Measurements from ENCODE around the gene SEPTIN12. TPM values are rescaled to one million over a fixed set of nuclear protein-coding genes. Genes with fewer than 3 reads are reported as not detected.
A peak's percentile ranks its signal among the peaks of the same experiment; 100 is the strongest.

SEPTIN12 gene
- polyA plus RNA-seq, 3 donors = not detected

GRCh38 chr16:4733747-4734062 lies 54.4 kb downstream of the SEPTIN12 start:
- H2AFZ ChIP-seq (ENCODE audit: insufficient read depth, low read depth, low read length, poor library complexity, severe bottlenecking) = peak overlapping the region; percentile 97
- Mint-ChIP-seq H3K4me3 (peak overlapping the region; percentile 87 to 99), H3K9me3 (no peaks in the 10 kb centered on the region), H3K27ac (peak overlapping the region in 1 of 7 donors; percentile 58), H3K4me1 (peaks cover 14% of the 10 kb centered on the region), H3K36me3 (peaks cover 12 to 18% of the 10 kb centered on the region in 2 donors), H3K27me3 (ENCODE audit: low read depth in 3 of 3) (peaks cover 0 to 2% (median 0%) of the 10 kb centered on the region in 3 donors)
- H3K27ac ChIP-seq (ENCODE audit: low read depth in 1 of 2, low read length in 2 of 2) = peak overlapping the region in 1 of 2 donors; percentile 50
- TF ChIP-seq CTCF (IDR thresholded peaks at IDR 0.05) = no peak
- 0% methylated on average over 17 of the region's 19 CpGs for WGBS (ENCODE audit: insufficient coverage)
- peaks cover 16 to 20% of the 10 kb centered on the region in 2 donors for H3K4me1 ChIP-seq (ENCODE audit: control insufficient read depth in 1 of 2, insufficient read depth in 2 of 2, low read length in 2 of 2)
- peak overlapping the region; percentile 60 for H3K9ac ChIP-seq (ENCODE audit: insufficient read depth, low read length, poor library complexity, severe bottlenecking)
- peak overlapping the region; percentile 99 for H3K4me2 ChIP-seq (replicated peaks; ENCODE audit: extremely low read depth, low read length, poor library complexity, severe bottlenecking)
- H3K9me3 ChIP-seq (replicated peaks in 1 of 2; ENCODE audit: control insufficient read depth in 1 of 2, insufficient read depth in 1 of 2, low read length in 2 of 2) = no peaks in the 10 kb centered on the region
- H4K20me1 ChIP-seq (ENCODE audit: insufficient read depth, low read length) = no peaks in the 10 kb centered on the region
- H3K4me3 ChIP-seq (replicated peaks in 1 of 3; ENCODE audit: low read depth in 2 of 3, low read length in 3 of 3) = peak overlapping the region; percentile 61 to 100 (median 89)
- H3K79me2 ChIP-seq (ENCODE audit: insufficient read depth, low read length) = peaks cover 10% of the 10 kb centered on the region
- no peaks in the 10 kb centered on the region for H3K27me3 ChIP-seq (ENCODE audit: control insufficient read depth in 2 of 2, insufficient read depth in 2 of 2, low read length in 2 of 2)
- H3K36me3 ChIP-seq (replicated peaks in 1 of 2; ENCODE audit: control insufficient read depth in 1 of 2, insufficient read depth in 2 of 2, low read length in 2 of 2) = peaks cover 10 to 23% of the 10 kb centered on the region in 2 donors
- intact Hi-C loops (cut with micrococcal nuclease) = loop anchor here (1.0 to 5.0 kb wide), 4 partner anchors 33 to 69 kb away; partner anchors contain the start of genes ROGDI (in 2 of the 2), ZNF500 (in 2 of the 2) and NUDT16L1 (in 1 of the 2)
- DNase-seq = no peak

GRCh38 chr16:4733211-4733742 lies 54.9 kb downstream of the SEPTIN12 start:
- 88% methylated on average over 6 of the region's 17 CpGs for WGBS (ENCODE audit: insufficient coverage)
- H4K20me1 ChIP-seq (ENCODE audit: insufficient read depth, low read length) = no peaks in the 10 kb centered on the region
- peak overlapping the region; percentile 60 for H3K9ac ChIP-seq (ENCODE audit: insufficient read depth, low read length, poor library complexity, severe bottlenecking)
- H3K36me3 Mint-ChIP-seq = peaks cover 16 to 22% of the 10 kb centered on the region in 2 donors
- H3K4me3 Mint-ChIP-seq = peak overlapping the region; percentile 87 to 99
- no peaks in the 10 kb centered on the region for H3K27me3 ChIP-seq (ENCODE audit: control insufficient read depth in 2 of 2, insufficient read depth in 2 of 2, low read length in 2 of 2)
- peaks cover 10% of the 10 kb centered on the region for H3K79me2 ChIP-seq (ENCODE audit: insufficient read depth, low read length)
- no peak for TF ChIP-seq CTCF (IDR thresholded peaks at IDR 0.05)
- H3K4me1 ChIP-seq (ENCODE audit: control insufficient read depth in 1 of 2, insufficient read depth in 2 of 2, low read length in 2 of 2) = peaks cover 16 to 20% of the 10 kb centered on the region in 2 donors
- DNase-seq = no peak
- no peaks in the 10 kb centered on the region for H3K9me3 Mint-ChIP-seq
- no peaks in the 10 kb centered on the region for H3K9me3 ChIP-seq (replicated peaks in 1 of 2; ENCODE audit: control insufficient read depth in 1 of 2, insufficient read depth in 1 of 2, low read length in 2 of 2)
- peak overlapping the region; percentile 97 for H2AFZ ChIP-seq (ENCODE audit: insufficient read depth, low read depth, low read length, poor library complexity, severe bottlenecking)
- intact Hi-C loops (cut with micrococcal nuclease) = loop anchor here (5.0 kb wide), 1 partner anchor 69 kb away; the partner anchor contains the start of gene ROGDI (in 2 of the 2)
- peak overlapping the region in 1 of 2 donors; percentile 50 for H3K27ac ChIP-seq (ENCODE audit: low read depth in 1 of 2, low read length in 2 of 2)
- peak overlapping the region in 1 of 7 donors; percentile 20 for H3K27ac Mint-ChIP-seq
- H3K27me3 Mint-ChIP-seq (ENCODE audit: low read depth in 3 of 3) = peaks cover 0 to 2% (median 0%) of the 10 kb centered on the region in 3 donors
- peaks cover 14% of the 10 kb centered on the region for H3K4me1 Mint-ChIP-seq
- peaks cover 14 to 28% of the 10 kb centered on the region in 2 donors for H3K36me3 ChIP-seq (replicated peaks in 1 of 2; ENCODE audit: control insufficient read depth in 1 of 2, insufficient read depth in 2 of 2, low read length in 2 of 2)
- H3K4me2 ChIP-seq (replicated peaks; ENCODE audit: extremely low read depth, low read length, poor library complexity, severe bottlenecking) = peak overlapping the region; percentile 99
- peak overlapping the region; percentile 61 to 100 (median 89) for H3K4me3 ChIP-seq (replicated peaks in 1 of 3; ENCODE audit: low read depth in 2 of 3, low read length in 3 of 3)
